OCI-LY7 (cell line): ENCODE measurements around the gene RBMS1. TPM values are rescaled to one million over a fixed set of nuclear protein-coding genes. Genes with fewer than 3 reads are reported as not detected.

ENCODE experiments used
- BruUV-seq: library from RNA; stranded (reverse); fragments of 400-500 nt; replicated peaks from 2 replicates; lab custom pipeline; 2021; lab: Mats Ljungman, UMichigan
- CTCF ChIA-PET: fragments of 300-600 bp; sonication (Branson Sonifier 250); formaldehyde crosslinking; loops from one replicate; lab custom pipeline; 2022; ENCODE audit warnings: antibody characterized with exemption; ENCODE audit not compliant: unreplicated experiment; lab: Charles Lee
- POLR2A ChIA-PET: fragments of 300-600 bp; sonication (Branson Sonifier 250); formaldehyde crosslinking; loops from one replicate; lab custom pipeline; 2022; ENCODE audit warnings: antibody characterized with exemption; lab: Charles Lee
- DNase-seq: peaks from one replicate; pipeline ENCODE4 v3.0.0-alpha.2; 2015; ENCODE audit warnings: low spot score
- H2AFZ ChIP-seq: fragments of 200-600 bp; sonication (generic), shearing (Covaris generic); 2 replicates; pipeline ENCODE4 v1.6.1; 2014; ENCODE audit warnings: mild to moderate bottlenecking, antibody characterized with exemption, low read length, moderate library complexity
- H3K27ac ChIP-seq: fragments of 200-600 bp; sonication (generic); 2 replicates; pipeline ENCODE4 v1.5.1; 2014; ENCODE audit warnings: mixed run types, low read depth, mild to moderate bottlenecking, moderate library complexity, low read length, inconsistent platforms; ENCODE audit not compliant: poor library complexity, severe bottlenecking
- H3K36me3 ChIP-seq: fragments of 200-600 bp; sonication (generic); 2 replicates; pipeline ENCODE4 v1.6.1; 2014; ENCODE audit warnings: mild to moderate bottlenecking, antibody characterized with exemption, low read length, moderate library complexity, mixed read lengths; ENCODE audit not compliant: insufficient read depth
- H3K4me1 ChIP-seq: fragments of 200-600 bp; sonication (generic); 2 replicates; pipeline ENCODE4 v1.5.1; 2014; ENCODE audit warnings: mild to moderate bottlenecking, low read length; ENCODE audit not compliant: insufficient read depth, poor library complexity, severe bottlenecking
- H3K4me2 ChIP-seq: fragments of 200-600 bp; sonication (generic); 2 replicates; pipeline ENCODE4 v1.6.1; 2014; ENCODE audit warnings: mild to moderate bottlenecking, low read length
- H3K4me3 ChIP-seq: fragments of 200-600 bp; sonication (generic); 2 replicates; pipeline ENCODE4 v1.5.1; 2014; ENCODE audit warnings: mild to moderate bottlenecking, low read depth, low read length; ENCODE audit not compliant: poor library complexity, severe bottlenecking
- H3K79me2 ChIP-seq: fragments of 200-600 bp; sonication (generic); 2 replicates; pipeline ENCODE4 v1.6.1; 2016; ENCODE audit warnings: low read depth, mild to moderate bottlenecking, low read length, moderate library complexity, mixed read lengths; ENCODE audit not compliant: insufficient read depth
- H3K9me2 ChIP-seq: fragments of 200-600 bp; sonication (generic); 2 replicates; pipeline ENCODE4 v1.6.1; 2016; ENCODE audit warnings: mild to moderate bottlenecking, low read length, mixed read lengths; ENCODE audit not compliant: insufficient read depth
- H3K9me3 ChIP-seq: fragments of 200-600 bp; sonication (generic); 2 replicates; pipeline ENCODE4 v1.6.1; 2014; ENCODE audit warnings: mild to moderate bottlenecking, mixed run types, low read length, mixed read lengths
- H4K20me1 ChIP-seq: fragments of 200-600 bp; sonication (generic); 2 replicates; pipeline ENCODE4 v1.6.1; 2014; ENCODE audit warnings: mild to moderate bottlenecking, antibody characterized with exemption, low read length, moderate library complexity, mixed read lengths; ENCODE audit not compliant: insufficient read depth
- EZH2phosphoT487 ChIP-seq: fragments of 200-600 bp; sonication (generic); IDR thresholded peaks from 2 replicates; pipeline ENCODE4 v1.6.1; 2018; ENCODE audit warnings: low read depth, borderline replicate concordance, mild to moderate bottlenecking, mixed run types, antibody characterized with exemption, low read length, moderate library complexity, mixed read lengths
- intact Hi-C: fragments of 100-400 bp; cut with micrococcal nuclease; formaldehyde crosslinking; loops from one replicate; pipeline ENCODE4 v1.10.0; 2022; ENCODE audit not compliant: unreplicated experiment
- total RNA-seq, 2 experiments: library from RNA; depleted of rRNA in 1 of 2; stranded (reverse); fragments of >200 nt in 1 of 2; shearing (Covaris generic) in 1 of 2; gene quantifications; 2 replicates each; pipeline ENCODE4 v1.2.3, GENCODE V29; 2014 to 2022
- TF ChIP-seq, protein P1 (sequence below): fragments of 200-600 bp; sonication (generic); conservative IDR thresholded peaks from 2 replicates; pipeline ENCODE4 v1.5.1; 2014; ENCODE audit warnings: mild to moderate bottlenecking, antibody characterized with exemption, low read length, moderate library complexity, mixed read lengths

The RBMS1 gene
- total RNA-seq, 2 experiments from 2014 or later, result 29.5 to 35.7 TPM

- BruUV-seq, result no TSS peak
- no peak overlapping the region for H3K4me3 ChIP-seq
- no peaks in the 10 kb centered on the region; the same call in 1 of the 2 replicates for H3K9me2 ChIP-seq
- H3K36me3 ChIP-seq, result no peaks in the 10 kb centered on the region
- intact Hi-C loops, result no loop called here
- CTCF ChIA-PET, result interaction anchor here (0.8 kb wide), 1 partner anchor 8 kb away, joined by 3 read pairs; no protein-coding TSS in a partner anchor
- H3K79me2 ChIP-seq, result no peaks in the 10 kb centered on the region
- POLR2A ChIA-PET, result interaction anchor here (0.8 to 1.2 kb wide), 3 partner anchors 8 to 59 kb away, joined by 3 to 4 read pairs (median 4); no protein-coding TSS in a partner anchor
- H4K20me1 ChIP-seq, result no peaks in the 10 kb centered on the region; the same call in 1 of the 2 replicates
- H2AFZ ChIP-seq, result no peak overlapping the region
- H3K4me2 ChIP-seq, result no peak overlapping the region
- TF ChIP-seq EZH2phosphoT487, result no peak
- TF ChIP-seq, protein P1, sequence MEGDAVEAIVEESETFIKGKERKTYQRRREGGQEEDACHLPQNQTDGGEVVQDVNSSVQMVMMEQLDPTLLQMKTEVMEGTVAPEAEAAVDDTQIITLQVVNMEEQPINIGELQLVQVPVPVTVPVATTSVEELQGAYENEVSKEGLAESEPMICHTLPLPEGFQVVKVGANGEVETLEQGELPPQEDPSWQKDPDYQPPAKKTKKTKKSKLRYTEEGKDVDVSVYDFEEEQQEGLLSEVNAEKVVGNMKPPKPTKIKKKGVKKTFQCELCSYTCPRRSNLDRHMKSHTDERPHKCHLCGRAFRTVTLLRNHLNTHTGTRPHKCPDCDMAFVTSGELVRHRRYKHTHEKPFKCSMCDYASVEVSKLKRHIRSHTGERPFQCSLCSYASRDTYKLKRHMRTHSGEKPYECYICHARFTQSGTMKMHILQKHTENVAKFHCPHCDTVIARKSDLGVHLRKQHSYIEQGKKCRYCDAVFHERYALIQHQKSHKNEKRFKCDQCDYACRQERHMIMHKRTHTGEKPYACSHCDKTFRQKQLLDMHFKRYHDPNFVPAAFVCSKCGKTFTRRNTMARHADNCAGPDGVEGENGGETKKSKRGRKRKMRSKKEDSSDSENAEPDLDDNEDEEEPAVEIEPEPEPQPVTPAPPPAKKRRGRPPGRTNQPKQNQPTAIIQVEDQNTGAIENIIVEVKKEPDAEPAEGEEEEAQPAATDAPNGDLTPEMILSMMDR, result no peak
- no peaks in the 10 kb centered on the region for H3K9me3 ChIP-seq
- no peak overlapping the region for H3K27ac ChIP-seq
- H3K4me1 ChIP-seq, result peaks cover 5% of the 10 kb centered on the region
- no peak for DNase-seq
Observed at GRCh38 chr2:160345071-160345764, 148.4 kb downstream of the RBMS1 start.

DNA sequence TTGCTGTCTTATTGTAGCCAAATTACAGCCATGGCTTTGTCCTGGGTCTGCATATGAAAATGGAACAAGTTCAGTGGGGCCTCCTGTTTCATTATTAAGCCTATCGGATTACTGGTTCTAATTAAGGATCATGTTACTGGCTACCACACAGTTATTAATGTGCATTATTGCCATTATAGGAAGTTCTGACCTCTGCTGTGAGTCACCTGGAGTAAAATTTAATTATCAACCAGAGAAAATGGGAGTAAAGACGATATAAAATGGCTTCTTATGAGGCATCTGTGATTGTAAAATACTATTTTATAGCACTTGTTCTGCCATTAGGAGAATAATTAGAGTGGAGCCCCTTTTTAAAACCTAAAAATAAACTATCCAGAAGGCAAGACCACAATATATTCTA, 150.2 kb downstream of the RBMS1 start:
- Histone ChIP-seq H3K36me3 (no peaks in the 10 kb centered on the region), H3K79me2 (no peaks in the 10 kb centered on the region), H3K9me3 (no peaks in the 10 kb centered on the region), H3K4me2 (no peak overlapping the region), H3K4me1 (peaks cover 5% of the 10 kb centered on the region), H2AFZ (no peak overlapping the region), H3K27ac (no peak overlapping the region), H3K9me2 (no peaks in the 10 kb centered on the region; the same call in 1 of the 2 replicates), H4K20me1 (no peaks in the 10 kb centered on the region; the same call in 1 of the 2 replicates), H3K4me3 (no peak overlapping the region)
- DNase-seq, result no peak
- POLR2A ChIA-PET, result no interaction called here
- CTCF ChIA-PET, result no interaction called here
- no TSS peak for BruUV-seq
- intact Hi-C loops, result no loop called here
- TF ChIP-seq, protein P1, result no peak
- TF ChIP-seq EZH2phosphoT487, result no peak

- ChIA-PET POLR2A (interaction anchor here (1.2 kb wide), 1 partner anchor 33 kb away, joined by 3 read pairs; no protein-coding TSS in a partner anchor), CTCF (no interaction called here)
- no peaks in the 10 kb centered on the region for H3K9me2 ChIP-seq
- H3K4me3 ChIP-seq, result no peak overlapping the region
- H2AFZ ChIP-seq, result no peak overlapping the region
- H3K36me3 ChIP-seq, result no peaks in the 10 kb centered on the region
- no TSS peak for BruUV-seq
- H4K20me1 ChIP-seq, result no peaks in the 10 kb centered on the region
- TF ChIP-seq EZH2phosphoT487, result no peak
- TF ChIP-seq, protein P1, result no peak
- intact Hi-C loops, result no loop called here
- no peak overlapping the region for H3K27ac ChIP-seq
- H3K9me3 ChIP-seq, result no peaks in the 10 kb centered on the region
- no peak for DNase-seq
- H3K79me2 ChIP-seq, result no peaks in the 10 kb centered on the region
- no peaks in the 10 kb centered on the region for H3K4me1 ChIP-seq
- no peak overlapping the region for H3K4me2 ChIP-seq
Observed at GRCh38 chr2:160339726-160340125, 153.9 kb downstream of the RBMS1 start.
